Measurements from ENCODE around the gene FBP1.

The FBP1 gene

DNA sequence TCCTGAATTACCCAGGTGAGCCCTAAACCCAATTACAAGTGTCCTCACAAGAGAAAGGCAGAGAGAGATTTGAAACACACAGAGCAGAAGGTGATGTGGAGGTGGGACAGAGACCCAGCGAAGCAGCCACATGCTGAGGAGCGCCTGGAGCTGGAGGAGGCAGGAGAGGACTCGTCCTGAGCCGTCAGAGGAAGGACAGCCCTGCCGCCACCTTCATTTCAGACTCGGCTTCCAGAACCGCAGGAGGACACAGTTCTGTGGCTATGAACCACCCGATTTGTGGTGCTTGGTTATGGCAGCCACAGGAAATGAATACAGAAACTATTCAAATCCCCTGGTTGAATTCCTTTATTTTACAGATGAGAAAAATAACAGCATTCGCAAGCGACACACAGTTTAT, 16.4 kb upstream of the FBP1 start:
- DNase-seq (no peak), ATAC-seq (no peak)

DNA sequence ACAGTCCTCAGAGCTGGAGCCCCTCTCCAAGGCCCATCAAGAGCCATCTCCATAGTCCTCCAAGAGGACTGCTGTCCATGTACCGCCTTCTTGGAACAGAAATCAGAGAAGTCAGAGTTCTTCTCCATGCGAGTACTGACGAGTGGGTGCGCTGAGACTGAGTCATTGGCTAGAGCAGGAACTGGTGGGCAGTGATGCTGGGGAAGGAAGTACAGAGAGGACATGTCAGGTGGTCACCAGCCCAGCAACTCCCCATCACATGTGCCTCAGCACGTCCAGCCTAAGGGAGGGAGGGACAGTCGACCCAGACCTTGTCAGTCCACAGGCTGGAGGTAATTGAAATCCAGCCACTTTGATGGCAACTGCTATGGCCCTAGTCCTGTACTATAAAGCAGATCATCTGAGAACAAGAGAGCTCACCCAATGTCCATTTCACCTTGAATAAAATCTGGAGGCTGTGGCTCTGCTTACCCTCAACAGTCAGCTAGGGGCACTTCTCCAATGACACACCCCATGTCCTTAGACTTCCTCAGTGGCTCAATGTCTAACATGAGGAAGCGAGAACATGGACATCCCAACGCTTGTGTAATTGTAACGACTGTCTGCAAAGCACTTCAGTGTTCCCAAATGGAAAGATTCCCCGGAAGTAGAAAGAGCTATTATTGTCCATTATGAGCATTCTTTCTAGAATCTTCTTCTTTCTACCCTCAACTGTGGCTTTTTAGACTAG, 15.0 kb upstream of the FBP1 start:
- DNase-seq (no peak), ATAC-seq (no peak)

GRCh38 chr9:94650949-94651348, 11.6 kb upstream of the FBP1 start:
- no peak for ATAC-seq
- no peak for DNase-seq

- no peak for DNase-seq
- no peak for ATAC-seq
These were observed 9.9 kb upstream of the FBP1 start for GRCh38 chr9:94649100-94649819.

DNA sequence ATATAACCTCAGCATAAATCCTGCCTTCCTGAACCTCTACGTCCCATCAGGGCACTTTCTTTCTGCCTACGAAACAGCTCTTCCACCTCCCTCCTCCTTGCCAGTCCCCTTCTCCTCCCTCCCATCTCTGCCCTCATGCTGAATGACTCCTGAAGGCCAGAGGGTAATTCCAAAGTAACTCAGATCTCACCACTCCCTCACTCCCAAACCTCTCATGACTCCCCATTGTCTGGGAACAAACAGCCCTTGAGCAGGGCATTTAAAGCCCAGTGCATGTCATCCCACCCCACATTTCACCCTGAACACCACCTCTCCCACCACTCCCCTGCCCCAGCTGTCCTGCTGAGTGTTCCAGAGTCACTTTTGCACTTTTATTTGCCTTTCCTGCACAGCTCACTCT, 8.9 kb upstream of the FBP1 start:
- no peak for ATAC-seq
- DNase-seq: no peak

GRCh38 chr9:94645901-94646300, 6.6 kb upstream of the FBP1 start:
- ATAC-seq (no peak), DNase-seq (no peak)

DNA sequence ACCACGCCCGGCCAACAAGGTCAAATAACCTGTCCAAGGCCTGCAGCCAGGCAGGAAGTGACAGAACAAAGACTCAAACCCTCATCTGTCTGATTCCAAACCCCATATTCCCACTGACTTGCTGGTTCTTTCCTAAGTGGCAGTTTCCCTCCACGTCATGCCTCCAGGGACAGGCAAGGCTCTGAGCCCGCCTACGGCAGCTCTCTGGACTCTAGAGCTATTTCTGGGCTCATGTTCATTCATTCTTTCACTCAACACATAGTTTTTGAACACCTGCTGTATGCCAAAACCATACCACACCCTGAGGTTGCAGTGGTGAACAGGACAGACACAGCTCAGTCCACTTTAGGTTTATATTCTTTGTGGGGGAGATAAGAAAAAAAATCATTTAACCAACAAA, 5.2 kb upstream of the FBP1 start:
- ATAC-seq (no peak), DNase-seq (no peak)

DNA sequence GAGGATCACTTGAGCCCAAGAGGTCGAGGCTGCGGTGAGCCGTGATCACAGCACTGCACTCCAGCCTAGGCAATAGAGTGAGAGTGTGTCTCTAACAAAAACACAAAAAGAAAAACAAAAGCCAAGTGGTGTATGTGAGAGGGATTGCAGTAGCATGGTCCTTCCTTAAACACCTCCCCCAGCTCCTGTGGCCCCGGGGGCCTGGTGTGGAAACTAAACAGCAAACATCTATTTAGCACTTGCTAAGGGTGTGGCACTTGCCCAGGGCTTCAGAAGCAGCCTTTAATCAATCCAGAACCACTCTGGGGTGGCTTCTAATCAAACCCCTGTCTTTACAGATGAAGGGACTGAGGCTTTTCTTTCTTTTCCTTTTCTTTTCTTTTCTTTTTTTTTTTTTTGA, 4.4 kb upstream of the FBP1 start:
- no peak for DNase-seq
- no peak for ATAC-seq

GRCh38 chr9:94643176-94643575, 3.9 kb upstream of the FBP1 start:
- ATAC-seq: no peak
- DNase-seq: no peak

DNA sequence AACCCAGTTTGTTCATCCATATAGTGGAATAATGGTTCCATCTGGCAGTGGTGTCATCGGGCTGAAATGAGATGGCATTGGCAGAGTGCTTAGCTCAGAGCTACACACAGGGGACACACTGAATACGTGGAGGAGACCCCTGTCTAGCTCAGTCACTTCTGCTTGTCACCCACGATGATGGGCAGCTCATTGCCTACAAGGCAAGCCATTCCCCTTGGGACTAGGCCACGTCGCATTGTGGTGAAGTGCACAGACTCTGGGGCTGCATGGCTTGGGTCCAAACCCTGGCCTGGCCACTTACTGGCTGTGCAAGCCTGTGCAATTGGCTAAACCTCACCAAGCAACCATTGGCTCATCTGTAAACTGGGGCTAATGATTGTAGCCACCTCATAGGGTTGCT, 3.2 kb upstream of the FBP1 start:
- ATAC-seq: no peak
- no peak for DNase-seq

DNA sequence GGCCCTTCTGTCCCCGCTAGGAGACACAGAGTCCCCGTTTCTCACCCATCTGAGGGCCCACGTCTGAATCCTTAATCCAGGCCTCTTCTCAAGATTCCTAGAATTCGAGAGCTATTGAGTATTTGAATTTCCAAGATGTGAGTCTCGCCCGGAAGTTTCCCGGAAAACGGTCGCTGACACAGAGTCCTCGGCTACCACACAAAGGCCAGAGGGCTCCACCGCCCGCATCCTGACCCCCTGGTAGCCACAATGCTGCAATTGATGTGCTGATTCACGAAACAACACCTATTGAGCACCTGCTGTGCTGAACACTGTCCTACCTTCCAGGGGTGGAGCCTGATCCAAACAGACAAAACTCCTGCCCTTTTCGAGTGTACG, 670 bp upstream of the FBP1 start:
- DNase-seq (no peak), ATAC-seq (no peak)

GRCh38 chr9:94638335-94639060, 820 bp downstream of the FBP1 start:
- ATAC-seq (no peak), DNase-seq (no peak)

GRCh38 chr9:94632737-94633136, 6.6 kb downstream of the FBP1 start:
- ATAC-seq: no peak

GRCh38 chr9:94631599-94631998, 7.7 kb downstream of the FBP1 start:
- ATAC-seq: no peak

More at GRCh38 chr9:94632737-94633136, 6.6 kb downstream of the FBP1 start:
- no peak for DNase-seq

DNA sequence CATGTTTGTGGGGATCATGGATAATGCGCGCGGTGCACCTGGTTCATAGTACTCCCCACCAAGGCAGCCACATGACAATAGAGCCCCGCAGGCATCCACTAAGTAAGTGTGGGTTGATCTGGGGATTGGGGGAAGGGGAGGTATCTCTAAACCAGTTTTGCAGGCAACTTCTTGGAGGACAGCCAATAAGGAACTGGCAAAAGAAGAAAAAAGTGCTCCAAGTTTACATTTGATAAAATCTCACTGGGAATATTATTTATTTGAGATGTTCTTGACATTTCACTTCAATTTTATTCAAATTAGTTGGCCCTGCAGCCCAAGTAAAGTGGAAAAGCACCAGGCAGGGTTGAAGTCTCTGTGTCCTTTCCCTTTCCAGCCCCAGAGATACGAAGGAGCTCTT, 8.5 kb downstream of the FBP1 start:
- ATAC-seq: no peak
- no peak for DNase-seq

More at GRCh38 chr9:94631599-94631998, 7.7 kb downstream of the FBP1 start:
- DNase-seq: no peak

DNA sequence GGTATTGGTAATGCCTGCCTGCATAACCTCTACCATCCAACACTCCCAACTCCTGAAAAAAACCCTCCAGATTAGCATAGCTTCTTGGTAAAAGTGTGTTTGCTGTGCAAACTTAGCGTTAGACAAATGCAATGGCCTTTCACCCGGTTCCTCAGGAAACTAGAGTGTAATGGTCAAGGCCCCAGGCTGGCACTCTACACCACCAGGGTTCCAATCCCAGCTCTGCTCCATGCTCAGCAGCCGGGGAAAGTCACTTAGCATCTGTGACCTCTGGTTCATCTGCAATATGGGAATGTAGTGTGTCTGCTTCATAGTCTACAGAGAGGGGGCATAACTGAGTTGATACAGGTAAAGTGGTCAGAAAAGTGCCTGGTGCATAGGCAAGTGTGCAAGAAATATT, 9.0 kb downstream of the FBP1 start:
- no peak for ATAC-seq
- DNase-seq: no peak

- DNase-seq (no peak), ATAC-seq (no peak)
These were observed 12.0 kb downstream of the FBP1 start for GRCh38 chr9:94627287-94627686.

GRCh38 chr9:94625835-94626234, 13.5 kb downstream of the FBP1 start:
- ATAC-seq (no peak), DNase-seq (no peak)

DNA sequence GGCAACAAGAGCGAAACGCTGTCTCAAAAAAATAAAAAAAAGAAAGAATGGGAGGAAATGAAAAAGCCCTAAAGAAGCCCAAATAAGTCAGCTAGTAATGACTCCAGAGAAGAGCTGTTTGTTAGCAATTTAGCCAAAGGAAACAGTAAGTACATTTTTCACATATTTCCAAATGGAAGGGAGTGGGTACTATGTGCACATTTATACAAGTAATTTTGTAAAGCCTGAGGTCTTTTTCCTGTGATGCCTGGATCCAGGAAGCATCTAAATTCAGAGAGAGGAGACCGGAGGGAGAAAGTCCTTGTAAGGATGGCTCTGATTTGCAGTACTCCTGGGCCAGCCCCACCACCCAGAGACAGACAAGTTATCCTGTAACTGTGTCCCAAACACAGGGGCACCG, 14.7 kb downstream of the FBP1 start:
- DNase-seq: no peak
- ATAC-seq: no peak

GRCh38 chr9:94623253-94623652, 16.1 kb downstream of the FBP1 start:
- ATAC-seq (peak; percentile 55), DNase-seq (peak; percentile 49)

GRCh38 chr9:94622087-94622800, 17.1 kb downstream of the FBP1 start:
- DNase-seq (no peak), ATAC-seq (no peak)

DNA sequence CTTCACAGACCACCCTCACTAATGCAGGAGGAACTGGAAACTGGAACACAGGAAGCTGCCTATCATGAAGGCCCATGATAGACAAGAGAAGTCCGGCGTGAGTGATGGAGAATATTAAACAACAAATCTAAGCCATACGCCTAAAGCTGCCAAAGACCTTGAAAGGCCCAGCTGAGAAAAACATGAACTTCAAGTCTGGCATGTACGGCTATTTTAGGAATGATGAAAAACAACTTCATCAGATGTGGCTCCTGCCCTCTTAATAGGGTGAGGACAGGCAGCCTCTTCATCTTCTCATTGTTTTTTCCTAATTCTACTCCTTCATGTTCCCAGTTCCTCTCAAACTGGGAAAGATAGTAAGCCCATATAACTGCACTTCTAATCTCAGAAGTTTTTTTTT, 20.3 kb downstream of the FBP1 start:
- ATAC-seq (no peak), DNase-seq (no peak)

DNA sequence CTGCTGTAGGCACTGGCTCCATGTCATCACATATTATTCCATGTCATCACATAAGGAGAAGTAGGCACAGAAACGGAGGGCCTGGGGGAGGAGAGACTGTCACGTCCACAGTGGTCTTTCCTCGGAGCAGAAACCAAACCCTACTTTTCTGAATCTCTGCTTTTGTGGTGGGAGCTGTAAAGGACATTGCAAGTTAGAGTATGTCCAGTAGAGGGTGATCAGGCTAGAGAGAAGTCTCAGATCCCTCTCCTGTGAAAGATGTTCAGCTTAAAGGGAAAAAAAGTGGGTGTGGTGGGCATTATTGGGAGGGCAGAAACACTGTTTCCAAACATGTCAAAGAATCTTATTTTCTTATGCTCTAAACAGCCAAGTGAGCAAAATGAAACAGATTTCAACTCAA, 26.3 kb downstream of the FBP1 start:
- no peak for ATAC-seq

More for the DNA sequence above, 26.3 kb downstream of the FBP1 start:
- DNase-seq: no peak
